GM23248 (cell line): Measurements from ENCODE around the gene COX5B. TPM values are rescaled to one million over a fixed set of nuclear protein-coding genes. Genes with fewer than 3 reads are reported as not detected.

Experiments
- DNase-seq: peaks from one replicate; pipeline ENCODE4 v3.0.0-alpha.2; 2015
- H2AFZ ChIP-seq: fragments of 200-600 bp; sonication (generic); 2 replicates; pipeline ENCODE4 v1.6.1; 2016; ENCODE audit warnings: antibody characterized with exemption
- H3F3A ChIP-seq: fragments of 200-600 bp; sonication (generic); 2 replicates; pipeline ENCODE4 v1.6.1; 2016; ENCODE audit warnings: mild to moderate bottlenecking, antibody characterized with exemption, mixed run types; ENCODE audit not compliant: insufficient read depth
- H3K27ac ChIP-seq: fragments of 200-600 bp; sonication (generic); 2 replicates; pipeline ENCODE4 v1.5.1; 2016; ENCODE audit warnings: mild to moderate bottlenecking
- H3K27me3 ChIP-seq: fragments of 200-600 bp; sonication (generic); replicated peaks from 2 replicates; pipeline ENCODE4 v1.6.1; 2016; ENCODE audit warnings: mild to moderate bottlenecking; ENCODE audit not compliant: insufficient read depth
- H3K36me3 ChIP-seq: fragments of 200-600 bp; sonication (generic); 2 replicates; pipeline ENCODE4 v1.6.1; 2016; ENCODE audit warnings: low read depth, mild to moderate bottlenecking
- H3K4me1 ChIP-seq: fragments of 200-600 bp; sonication (generic); 2 replicates; pipeline ENCODE4 v1.6.1; 2016; ENCODE audit warnings: mild to moderate bottlenecking; ENCODE audit not compliant: insufficient read depth
- H3K4me2 ChIP-seq: fragments of 200-600 bp; sonication (generic); one replicate; pipeline ENCODE4 v1.6.1; 2016; ENCODE audit warnings: mild to moderate bottlenecking; ENCODE audit not compliant: unreplicated experiment
- H3K4me3 ChIP-seq: fragments of 200-600 bp; sonication (generic); 2 replicates; pipeline ENCODE4 v1.5.1; 2016; ENCODE audit warnings: mild to moderate bottlenecking
- H3K79me2 ChIP-seq: fragments of 200-600 bp; sonication (generic); 2 replicates; pipeline ENCODE4 v1.6.1; 2016; ENCODE audit warnings: mild to moderate bottlenecking; ENCODE audit not compliant: insufficient read depth
- H3K9ac ChIP-seq: fragments of 200-600 bp; sonication (generic); 2 replicates; pipeline ENCODE4 v1.6.1; 2016; ENCODE audit warnings: mild to moderate bottlenecking
- H3K9me2 ChIP-seq: fragments of 200-600 bp; sonication (generic); 2 replicates; pipeline ENCODE4 v1.6.1; 2016; ENCODE audit warnings: mixed run types, mild to moderate bottlenecking, moderate library complexity; ENCODE audit not compliant: insufficient read depth
- H3K9me3 ChIP-seq: fragments of 200-600 bp; sonication (generic); one replicate; pipeline ENCODE4 v1.6.1; 2017; ENCODE audit warnings: low read depth
- H4K20me1 ChIP-seq: fragments of 200-600 bp; sonication (generic); 2 replicates; pipeline ENCODE4 v1.6.0; 2016; ENCODE audit not compliant: insufficient read depth
- EZH2 ChIP-seq: fragments of 200-600 bp; sonication (generic); IDR thresholded peaks from 2 replicates; pipeline ENCODE4 v1.6.1; 2018; ENCODE audit warnings: antibody characterized with exemption, mild to moderate bottlenecking; ENCODE audit not compliant: insufficient read depth, poor library complexity, severe bottlenecking
- EZH2phosphoT487 ChIP-seq: fragments of 200-600 bp; sonication (generic); IDR thresholded peaks from 2 replicates; pipeline ENCODE4 v1.6.1; 2018; ENCODE audit warnings: antibody characterized with exemption, moderate library complexity, mild to moderate bottlenecking, low read depth; ENCODE audit not compliant: insufficient read depth
- WGBS, 2 experiments: methylation state at CpG; one replicate each; pipeline ENCODE4 v1.1.6; 2015 to 2017; ENCODE audit warnings: low lambda C conversion rate in 2 of 2, low coverage in 1 of 2; ENCODE audit errors: missing lambda C conversion rate in 2 of 2; 5-methylcytosine and 5-hydroxymethylcytosine counted together
- in situ Hi-C: fragments of 300-500 bp; cut with MboI; formaldehyde crosslinking; loops from 2 replicates; pipeline ENCODE4 v1.15.0; 2020
- polyA plus RNA-seq: library from polyadenylated mRNA; unstranded; fragments of >200 nt; fragmentation: Nextera tagmentation; extraction: Ambion mirVana; gene quantifications from 2 replicates; pipeline ENCODE4 v1.2.1, GENCODE V29; 2016
- total RNA-seq: library from RNA; depleted of rRNA; stranded (reverse); fragments of >200 nt; shearing (Covaris generic); gene quantifications from 2 replicates; pipeline ENCODE4 v1.2.3, GENCODE V29; 2014

The COX5B gene
- total and polyA plus RNA-seq, 2 experiments from 2014 or later = 211 to 315 TPM

DNA sequence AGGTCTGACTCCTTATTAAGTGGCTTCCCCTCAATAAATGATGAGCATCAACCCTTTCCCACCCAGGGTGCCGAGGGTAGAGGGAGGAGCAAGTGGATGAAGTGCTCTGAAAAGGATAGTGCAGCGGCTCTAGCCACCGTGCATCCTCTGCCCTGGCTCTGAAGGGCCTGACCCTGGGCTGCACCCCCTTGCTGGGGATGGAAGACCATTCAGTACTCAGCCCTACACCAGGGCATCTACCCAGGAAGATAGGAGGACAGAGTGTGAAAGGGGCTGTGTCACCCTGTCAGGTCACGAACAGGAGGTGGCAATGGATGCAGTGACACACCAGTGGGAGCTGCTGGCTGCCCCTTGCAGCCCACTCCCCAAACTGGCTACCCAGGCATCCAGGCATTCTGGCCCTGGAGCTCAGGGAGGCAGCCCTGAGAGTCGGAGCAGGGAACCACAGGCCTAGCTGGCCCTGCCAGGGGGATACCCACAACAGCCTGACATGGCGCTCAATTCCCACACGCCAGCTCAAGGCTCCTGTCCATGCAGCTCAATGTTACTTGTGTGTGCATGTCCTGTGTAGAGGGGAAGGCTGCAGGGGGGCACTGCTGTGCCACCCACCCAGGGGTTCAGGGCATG, 10.4 kb downstream of the COX5B start:
- H3K27ac ChIP-seq = no peak overlapping the region
- H3K9me2 ChIP-seq = no peaks in the 10 kb centered on the region
- H3K4me2 ChIP-seq = no peak overlapping the region
- in situ Hi-C loops = no loop called here
- no peak overlapping the region for H3K4me3 ChIP-seq
- H3K27me3 ChIP-seq = no peaks in the 10 kb centered on the region
- H3K4me1 ChIP-seq = no peaks in the 10 kb centered on the region
- H4K20me1 ChIP-seq = no peaks in the 10 kb centered on the region
- no peak overlapping the region for H2AFZ ChIP-seq
- no peak overlapping the region for H3K9ac ChIP-seq
- 94 to 95% methylated on average over 7 of the region's 7 CpGs for WGBS, 2 experiments
- no peaks in the 10 kb centered on the region for H3K9me3 ChIP-seq
- H3K79me2 ChIP-seq = peaks cover 27% of the 10 kb centered on the region
- 0 out of 2 replicates have a peak, but pooled peaks cover 17% of the 10 kb centered on the region for H3F3A ChIP-seq
- peaks cover 13% of the 10 kb centered on the region; the same call in 1 of the 2 replicates for H3K36me3 ChIP-seq
- DNase-seq = no peak
- TF ChIP-seq EZH2phosphoT487 = no peak
- TF ChIP-seq EZH2 = no peak

DNA sequence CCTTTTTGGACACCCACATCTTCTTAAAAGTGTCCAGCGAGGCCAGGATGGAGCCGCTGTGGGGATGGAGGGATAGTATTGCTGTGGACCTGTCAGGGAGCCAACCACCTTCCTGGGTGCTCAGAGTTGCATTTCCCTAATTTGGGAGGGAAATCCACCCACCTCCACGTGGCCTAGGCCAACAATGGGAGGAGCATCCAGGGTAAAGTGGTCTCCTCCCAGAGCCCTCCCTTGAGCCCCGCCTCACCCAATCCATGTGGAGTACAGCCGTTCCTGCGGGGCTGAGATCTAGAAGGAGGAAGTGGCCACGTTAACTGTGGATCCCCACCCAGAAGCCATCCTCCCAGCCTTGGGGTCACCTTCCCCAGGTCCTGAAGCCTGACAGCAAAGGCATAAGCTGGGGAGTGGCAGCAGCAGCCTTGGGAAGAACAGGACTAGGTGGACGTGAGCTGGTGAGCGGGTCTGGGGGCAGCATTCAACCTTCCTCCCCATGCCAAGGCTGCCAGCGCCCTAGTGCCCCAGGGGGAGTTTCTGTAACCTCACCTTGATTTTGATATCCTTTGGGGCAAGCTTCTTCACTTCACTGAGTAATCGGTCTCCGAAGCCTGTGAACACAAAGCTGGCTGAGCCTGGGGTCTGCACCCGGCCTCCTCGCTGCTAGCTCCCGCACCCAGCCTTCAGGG, 11.2 kb downstream of the COX5B start:
- Histone ChIP-seq H3K79me2 (peaks cover 35% of the 10 kb centered on the region), H3F3A (peaks cover 21% of the 10 kb centered on the region), H3K27me3 (no peaks in the 10 kb centered on the region), H3K9me2 (no peaks in the 10 kb centered on the region), H3K9me3 (no peaks in the 10 kb centered on the region), H3K36me3 (peaks cover 12% of the 10 kb centered on the region; the same call in 1 of the 2 replicates), H3K4me1 (peaks cover 4% of the 10 kb centered on the region), H2AFZ (no peak overlapping the region), H3K27ac (no peak overlapping the region), H3K4me3 (no peak overlapping the region), H3K9ac (no peak overlapping the region), H3K4me2 (no peak overlapping the region), H4K20me1 (no peaks in the 10 kb centered on the region)
- TF ChIP-seq EZH2phosphoT487 (no peak), EZH2 (no peak)
- 81 to 83% methylated on average over 15 of the region's 15 CpGs for WGBS, 2 experiments
- DNase-seq = no peak
- in situ Hi-C loops = no loop called here

DNA sequence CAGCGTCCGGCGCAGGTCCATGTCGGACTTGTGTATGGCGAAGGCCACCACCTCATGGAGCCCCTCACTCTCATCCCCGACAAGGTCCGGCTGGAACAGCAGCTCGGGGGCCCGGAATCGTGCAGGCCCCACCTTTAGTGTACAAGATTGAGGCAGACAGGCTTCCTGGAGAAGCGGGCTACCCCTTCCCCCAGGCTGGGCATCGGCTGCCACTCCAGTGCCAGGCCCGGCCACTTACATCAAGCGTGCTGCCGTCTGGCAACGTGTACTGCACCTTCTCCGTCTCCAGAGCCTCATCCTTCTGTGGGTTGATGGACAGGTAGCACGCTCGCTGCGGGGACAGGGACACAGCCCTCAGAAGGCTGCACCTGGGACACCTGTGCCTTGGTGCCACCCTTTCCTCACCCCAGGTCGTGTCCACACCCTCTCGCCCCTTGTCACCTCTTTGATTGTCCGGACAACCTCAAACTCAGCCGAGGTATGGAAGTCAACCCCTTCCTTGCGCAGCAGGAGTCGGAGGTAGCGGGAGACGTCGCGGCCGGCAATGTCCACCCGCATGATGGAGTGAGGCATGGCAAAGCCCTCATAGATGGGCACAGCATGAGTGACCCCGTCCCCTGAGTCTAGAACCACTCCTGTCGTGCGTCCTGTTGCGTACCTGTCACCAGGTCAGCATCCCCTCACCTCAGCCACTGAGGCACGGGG, 12.3 kb downstream of the COX5B start:
- Histone ChIP-seq H3F3A (peaks cover 27% of the 10 kb centered on the region), H2AFZ (no peak overlapping the region), H3K4me2 (no peak overlapping the region), H3K27me3 (no peaks in the 10 kb centered on the region), H3K9me3 (no peaks in the 10 kb centered on the region), H4K20me1 (no peaks in the 10 kb centered on the region), H3K4me3 (no peak overlapping the region), H3K9me2 (no peaks in the 10 kb centered on the region), H3K4me1 (peaks cover 14% of the 10 kb centered on the region), H3K79me2 (peaks cover 40% of the 10 kb centered on the region), H3K9ac (no peak overlapping the region), H3K36me3 (peaks cover 12% of the 10 kb centered on the region; the same call in 1 of the 2 replicates), H3K27ac (no peak overlapping the region)
- in situ Hi-C loops = no loop called here
- 94 to 95% methylated on average over 36 to 37 of the region's 37 CpGs for WGBS, 2 experiments
- TF ChIP-seq EZH2phosphoT487 (no peak), EZH2 (no peak)
- no peak for DNase-seq

DNA sequence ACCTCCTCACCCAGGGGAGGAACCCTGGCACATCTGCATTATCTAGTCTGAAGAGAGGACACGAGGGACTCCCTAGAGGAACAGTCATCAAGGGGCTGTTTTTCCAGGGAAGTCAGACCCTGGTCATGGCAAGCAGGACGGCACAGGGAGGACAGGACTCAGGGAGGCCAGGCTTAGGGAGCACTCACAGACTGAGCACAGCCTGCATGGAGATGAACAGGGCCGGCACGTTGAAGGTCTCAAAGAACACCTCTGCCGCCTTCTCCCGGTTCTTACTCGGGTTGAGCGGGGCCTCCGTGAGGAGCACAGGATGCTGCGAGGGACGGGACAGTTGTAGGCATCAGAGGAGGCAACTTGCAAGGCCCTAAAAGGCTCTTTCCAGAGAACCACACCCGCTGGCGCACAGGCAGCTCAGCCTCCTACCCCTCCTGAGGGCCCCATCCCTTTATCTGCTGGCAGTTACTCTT, 12.9 kb downstream of the COX5B start:
- H2AFZ ChIP-seq = no peak overlapping the region
- WGBS, 2 experiments = 83 to 84% methylated on average over 13 of the region's 13 CpGs
- peaks cover 8% of the 10 kb centered on the region; the same call in 1 of the 2 replicates for H3K36me3 ChIP-seq

More for the DNA sequence above, 12.9 kb downstream of the COX5B start:
- peaks cover 40% of the 10 kb centered on the region for H3K79me2 ChIP-seq
- H3K9ac ChIP-seq = no peak overlapping the region
- H3F3A ChIP-seq = peaks cover 24% of the 10 kb centered on the region
- H4K20me1 ChIP-seq = no peaks in the 10 kb centered on the region
- no peaks in the 10 kb centered on the region for H3K27me3 ChIP-seq
- no peak overlapping the region for H3K27ac ChIP-seq
- no peak for DNase-seq
- TF ChIP-seq EZH2 (no peak), EZH2phosphoT487 (no peak)
- H3K4me2 ChIP-seq = no peak overlapping the region
- H3K4me3 ChIP-seq = no peak overlapping the region
- H3K4me1 ChIP-seq = peaks cover 14% of the 10 kb centered on the region
- in situ Hi-C loops = no loop called here
- no peaks in the 10 kb centered on the region for H3K9me2 ChIP-seq
- no peaks in the 10 kb centered on the region for H3K9me3 ChIP-seq
